Dedifferentiated amniotic fluid mesenchymal stem cell (primary cell): ENCODE results near the gene KLF15.
"Not testable (repeated sequence)": the region's sequence is repeated elsewhere in the genome, so short reads cannot be mapped to it uniquely, and the experiment has no call there.

Experiments
- DNase-seq: peaks from one replicate; pipeline ENCODE4 v3.0.0-alpha.2; 2016; ENCODE audit errors: extremely low spot score

KLF15 gene

GRCh38 chr3:126346466-126346865 lies 10.7 kb downstream of the KLF15 start:
- DNase-seq, result no peak

DNA sequence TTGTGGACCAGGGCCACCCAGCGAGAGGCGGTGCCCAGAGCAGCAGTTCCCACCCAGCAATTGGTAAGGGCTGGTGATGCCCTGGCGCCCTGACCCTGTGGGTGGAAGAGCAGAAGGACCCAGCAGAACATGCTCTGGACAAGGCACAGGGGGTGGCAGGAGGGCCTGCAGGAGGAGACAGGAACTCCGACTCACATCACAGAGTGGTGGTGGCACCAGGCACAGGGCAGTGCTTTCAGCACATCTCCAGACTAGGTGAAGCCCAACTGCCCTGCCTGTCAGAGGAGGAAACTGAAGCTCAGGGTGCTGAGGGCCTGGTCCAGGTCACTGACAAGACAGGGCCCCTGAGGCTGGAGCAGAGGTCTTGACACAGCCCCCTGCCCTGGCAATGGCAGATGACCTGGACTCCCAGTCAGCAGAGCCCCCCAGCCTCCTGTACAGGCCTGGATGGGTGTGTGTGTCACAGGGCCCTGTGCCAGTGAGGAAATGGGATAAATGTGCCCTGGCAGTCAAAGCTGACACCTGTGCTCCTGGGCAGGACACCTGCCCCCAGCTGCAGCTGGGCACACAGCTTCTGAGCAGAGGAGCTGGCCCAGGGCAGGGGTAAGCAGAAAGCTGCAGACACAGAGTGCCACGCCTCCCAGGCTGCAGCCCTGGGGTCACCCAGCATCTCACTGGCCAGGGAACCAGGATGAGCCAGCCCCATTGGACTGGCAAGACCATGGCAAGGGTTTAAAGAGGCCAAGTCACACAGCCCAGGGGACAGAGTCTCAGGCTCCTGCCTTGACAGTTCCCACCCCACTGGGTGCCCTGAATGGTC lies 11.4 kb downstream of the KLF15 start:
- DNase-seq, result no peak

GRCh38 chr3:126345231-126345630 lies 12.0 kb downstream of the KLF15 start:
- no peak for DNase-seq

- no peak for DNase-seq
These were observed 12.7 kb downstream of the KLF15 start for GRCh38 chr3:126344380-126345041.

DNA sequence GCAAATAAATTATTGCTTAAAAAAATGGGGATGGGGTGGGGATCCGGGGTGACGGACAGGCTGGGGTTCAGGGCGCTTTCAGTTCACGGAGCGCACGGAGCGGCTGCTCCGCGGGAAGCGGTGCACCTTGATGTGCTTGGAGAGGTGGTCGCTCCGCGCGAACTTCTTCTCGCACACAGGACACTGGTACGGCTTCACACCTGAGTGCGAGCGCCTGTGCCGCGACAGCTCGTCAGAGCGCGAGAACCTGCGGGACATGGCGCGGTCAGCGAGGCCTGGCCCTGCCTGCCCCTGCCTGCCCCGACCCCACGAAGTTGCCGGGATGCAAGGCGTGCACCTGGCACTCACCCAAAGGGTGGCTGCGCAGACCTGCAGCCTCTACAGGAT lies 13.6 kb downstream of the KLF15 start:
- no peak for DNase-seq

DNA sequence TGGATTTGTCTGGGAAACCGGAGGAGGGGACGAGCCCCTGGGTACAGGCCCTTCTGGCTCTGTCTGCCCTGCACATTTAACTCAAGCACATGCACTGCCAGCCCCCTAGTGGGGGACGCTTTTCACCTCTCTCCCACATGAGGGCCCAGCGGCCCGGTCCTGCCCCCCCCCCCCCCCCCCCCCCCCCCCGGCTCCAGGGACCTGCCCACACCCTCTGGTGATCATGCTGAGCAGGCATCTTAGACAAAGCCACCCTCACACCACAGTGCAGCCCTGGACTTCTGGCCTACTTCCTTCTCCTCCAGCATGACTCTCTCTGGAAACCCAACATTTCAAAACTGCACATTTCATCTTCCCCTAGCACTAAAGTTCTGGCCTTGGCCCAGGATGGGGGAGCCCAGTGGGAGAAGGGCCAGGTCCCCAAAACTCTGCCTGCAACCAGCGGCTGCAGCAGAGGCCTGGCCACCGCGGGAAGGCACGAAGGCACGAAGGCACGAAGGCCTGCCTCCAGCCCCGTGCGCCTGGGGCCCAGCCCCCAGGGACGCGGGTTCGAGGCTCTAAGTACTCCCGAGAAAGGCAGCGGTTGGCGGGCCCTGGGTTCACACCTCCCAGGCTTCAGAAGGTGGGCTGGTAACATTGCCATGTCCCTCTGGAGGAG lies 14.1 kb downstream of the KLF15 start:
- no peak for DNase-seq

- DNase-seq, result no peak
These were observed 15.0 kb downstream of the KLF15 start for GRCh38 chr3:126342211-126342610.

DNA sequence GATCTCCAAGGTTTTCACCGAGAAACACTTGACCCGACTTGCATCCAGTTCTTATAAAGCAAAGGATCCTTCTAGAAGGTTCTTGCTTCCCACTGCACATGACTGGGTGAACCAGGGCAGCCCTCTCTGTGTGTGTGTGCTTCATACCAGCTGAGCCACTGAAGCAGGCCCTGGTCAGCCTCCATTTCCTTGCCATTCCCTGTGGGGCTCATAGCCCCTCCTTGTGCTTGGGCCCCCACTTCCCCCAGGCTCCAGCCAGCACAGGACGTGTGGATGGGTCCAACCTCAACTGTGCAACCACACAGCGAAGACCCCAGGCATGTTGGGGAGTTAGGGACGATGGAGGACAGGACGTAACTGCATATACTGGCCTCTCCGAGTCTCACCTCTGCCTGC lies 15.5 kb downstream of the KLF15 start:
- DNase-seq, result no peak

DNA sequence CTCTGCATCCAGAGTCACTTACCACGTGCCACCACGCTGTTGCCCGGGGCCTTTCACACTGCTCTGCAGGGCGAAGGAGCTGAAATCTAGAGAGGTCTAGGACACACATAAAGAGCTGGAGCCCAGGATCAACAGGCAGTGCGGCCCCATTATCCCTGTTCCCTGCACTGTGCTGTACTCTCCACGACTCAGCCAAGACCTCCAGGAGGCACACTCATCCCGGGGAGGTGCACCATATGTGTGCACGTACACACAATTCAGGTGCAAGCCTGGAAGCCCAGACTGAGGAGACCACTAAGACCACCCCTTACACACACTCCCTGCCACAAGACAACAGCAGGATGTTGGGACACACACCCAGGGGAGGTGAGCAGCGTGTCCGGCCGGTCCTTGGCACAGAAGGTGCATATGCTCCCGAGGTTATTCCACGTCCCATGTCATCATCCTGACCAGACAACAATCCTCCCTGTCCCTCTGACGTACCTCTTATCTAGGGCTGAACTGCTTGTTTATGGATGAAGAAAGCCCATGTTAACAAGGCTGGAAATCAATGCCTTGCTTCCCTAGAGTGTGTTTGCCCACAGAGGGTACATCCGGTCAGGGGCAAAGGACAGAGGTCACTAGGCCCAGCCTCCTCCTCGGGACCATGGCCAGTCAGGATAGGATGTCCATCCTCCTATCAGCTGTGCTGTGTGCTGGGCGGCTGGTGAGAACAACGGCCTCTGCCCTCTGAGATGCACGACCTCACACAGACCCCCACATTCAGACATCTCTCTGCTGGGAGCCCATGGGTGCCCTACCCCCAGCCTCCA lies 16.1 kb downstream of the KLF15 start:
- DNase-seq, result no peak

GRCh38 chr3:126340596-126340942 lies 16.6 kb downstream of the KLF15 start:
- no peak for DNase-seq

DNA sequence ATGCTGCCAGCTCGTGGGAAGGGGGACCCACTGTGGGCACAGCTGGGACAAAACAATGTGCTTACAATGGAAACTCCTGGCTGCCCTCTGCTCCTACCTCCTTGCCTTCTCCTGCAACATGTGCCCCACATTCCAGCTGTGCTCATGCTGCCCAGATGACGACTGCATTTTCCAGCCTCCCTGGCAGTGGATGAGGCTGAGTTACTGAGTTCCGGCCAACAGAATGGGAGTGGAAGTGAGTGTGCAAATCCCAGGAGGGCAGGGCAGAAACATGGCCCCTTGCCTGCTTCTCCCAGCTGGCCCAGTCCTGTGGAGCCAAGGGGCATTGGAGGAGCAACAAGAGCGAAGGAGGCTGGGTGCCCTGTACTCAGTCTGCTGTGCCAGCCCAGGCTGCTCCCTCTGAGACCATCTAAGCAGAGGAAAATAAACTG lies 17.1 kb downstream of the KLF15 start:
- DNase-seq, result no peak

- no peak for DNase-seq
These were observed 17.7 kb downstream of the KLF15 start for GRCh38 chr3:126339466-126339865.

- DNase-seq, result no peak
These were observed 18.4 kb downstream of the KLF15 start for GRCh38 chr3:126338790-126339288.

- DNase-seq, result no peak
These were observed 19.1 kb downstream of the KLF15 start for GRCh38 chr3:126337980-126338651.

DNA sequence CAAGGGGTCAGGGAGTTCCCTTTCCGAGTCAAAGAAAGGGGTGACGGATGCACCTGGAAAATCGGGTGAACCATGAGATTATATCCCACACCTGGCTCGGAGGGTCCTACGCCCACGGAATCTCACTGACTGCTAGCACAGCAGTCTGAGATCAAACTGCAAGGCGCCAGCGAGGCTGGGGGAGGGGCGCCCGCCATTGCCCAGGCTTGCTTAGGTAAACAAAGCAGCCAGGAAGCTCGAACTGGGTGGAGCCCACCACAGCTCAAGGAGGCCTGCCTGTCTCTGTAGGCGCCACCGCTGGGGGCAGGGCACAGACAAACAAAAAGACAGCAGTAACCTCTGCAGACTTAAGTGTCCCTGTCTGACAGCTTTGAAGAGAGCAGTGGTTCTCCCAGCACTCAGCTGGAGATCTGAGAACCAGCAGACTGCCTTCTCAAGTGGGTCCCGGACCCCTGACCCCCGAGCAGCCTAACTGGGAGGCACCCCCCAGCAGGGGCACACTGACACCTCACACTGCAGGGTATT lies 25.3 kb downstream of the KLF15 start:
- not testable (repeated sequence) for DNase-seq

DNA sequence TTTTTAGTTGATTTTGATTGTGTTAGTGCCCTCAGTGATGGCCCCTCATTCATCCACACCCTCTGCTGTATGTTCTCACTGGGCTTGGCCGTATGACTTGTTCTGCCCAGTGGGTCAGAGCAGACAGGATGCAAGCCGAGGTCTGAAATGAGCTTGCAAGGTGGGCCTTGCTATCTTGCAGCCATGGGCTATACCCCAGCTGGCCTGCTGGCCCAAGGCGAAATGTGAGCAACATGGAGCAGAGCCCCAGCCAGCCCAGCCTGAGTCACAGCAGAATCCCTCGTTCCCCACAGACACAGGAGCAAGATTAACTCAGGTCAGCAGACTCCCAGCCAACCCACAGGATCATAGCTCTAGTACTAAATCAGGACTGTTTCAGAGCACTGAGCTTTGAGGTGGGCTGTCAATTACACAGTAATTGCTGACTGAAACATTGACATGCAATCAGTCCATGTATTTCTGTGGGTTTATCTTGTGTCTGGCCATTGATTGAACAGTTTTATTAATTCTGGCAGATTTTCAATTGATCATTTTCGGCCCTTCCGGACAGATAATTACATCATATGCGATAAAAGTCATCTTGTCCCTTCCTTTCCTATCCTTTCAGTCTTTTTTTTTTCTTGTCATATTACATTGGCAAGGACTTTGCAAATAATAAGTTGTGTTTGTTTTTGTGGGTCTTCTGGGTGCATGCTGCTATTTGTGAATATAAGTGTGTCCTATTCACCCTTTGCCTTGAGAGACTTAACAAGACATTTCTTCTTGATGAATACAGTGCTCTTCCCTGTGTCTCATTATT lies 27.1 kb downstream of the KLF15 start:
- no peak for DNase-seq

DNA sequence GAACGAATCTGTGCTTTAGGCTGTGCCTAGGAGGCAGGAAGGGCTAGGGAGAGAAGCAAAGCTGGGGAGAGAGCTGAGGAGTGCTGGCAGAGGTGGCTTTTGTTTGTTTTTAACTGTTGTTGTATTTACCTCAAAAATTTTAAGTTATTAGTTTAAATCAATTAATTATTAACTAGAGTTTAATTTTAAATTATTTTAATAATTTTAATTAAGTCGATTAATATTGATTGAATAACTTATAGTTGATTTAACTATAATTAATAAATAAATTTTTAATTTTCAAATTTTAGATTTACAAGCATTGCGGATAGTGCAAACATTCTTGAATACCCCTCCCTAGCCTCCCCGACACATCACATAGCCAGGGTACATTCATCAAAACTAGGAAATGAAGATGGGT lies 30.6 kb downstream of the KLF15 start:
- DNase-seq, result no peak

DNA sequence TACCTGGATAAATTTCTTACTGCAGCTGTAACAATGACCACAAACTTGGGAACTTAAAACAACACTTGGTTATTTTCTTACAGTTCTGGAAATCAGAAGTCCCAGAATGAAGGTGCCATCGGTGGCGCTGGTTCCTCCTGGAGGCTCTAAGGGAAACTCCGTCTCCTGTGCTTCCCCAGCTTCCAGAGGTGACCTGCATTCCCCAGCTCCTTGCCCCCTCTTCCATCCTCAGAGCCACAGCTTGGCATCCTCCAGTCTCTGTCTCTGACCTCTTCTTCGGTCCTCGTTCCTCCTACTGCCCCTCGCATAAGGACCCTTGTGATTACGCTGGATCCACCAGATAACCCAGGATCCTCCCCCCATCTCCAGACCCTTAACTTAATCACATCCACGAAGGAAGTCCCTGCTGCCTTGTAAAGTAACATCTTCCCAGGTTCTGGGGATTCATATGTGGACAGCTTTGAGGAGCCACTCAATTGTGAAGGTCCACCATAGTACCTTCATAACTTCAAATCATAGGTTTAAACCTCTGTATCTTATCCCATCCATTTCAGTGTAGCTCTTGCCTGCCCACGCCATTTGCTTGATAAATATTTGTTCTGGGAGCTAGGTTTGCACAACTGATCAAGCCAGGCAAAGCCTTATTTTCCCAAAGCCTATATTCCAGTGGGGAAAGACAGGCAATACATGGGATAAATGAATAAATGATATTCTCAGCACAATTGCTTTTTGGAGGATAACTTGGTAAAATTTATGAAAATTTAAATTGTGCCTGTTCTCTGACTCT lies 34.8 kb downstream of the KLF15 start:
- no peak for DNase-seq

- DNase-seq, result no peak
These were observed 35.7 kb downstream of the KLF15 start for GRCh38 chr3:126321490-126321889.
